GM18951 (cell line): ENCODE measurements around the gene CD58.

Experiments
- POLR2A ChIP-seq: IDR thresholded peaks from 4 replicates; pipeline ENCODE4 v1.6.1; 2011; ENCODE audit warnings: mild to moderate bottlenecking; ENCODE audit not compliant: insufficient read length, insufficient read depth; ENCODE audit errors: extremely low read depth
- in situ Hi-C: fragments of 300-500 bp; cut with MboI; formaldehyde crosslinking; loops from one replicate; pipeline ENCODE4 v1.12.0; 2022; ENCODE audit warnings: low sequenced_read_pairs, mixed read lengths, inconsistent platforms; ENCODE audit not compliant: unreplicated experiment

Gene CD58

GRCh38 chr1:116580446-116581322 is 9.9 kb upstream of the CD58 start:
- in situ Hi-C loops = loop anchor here (10.0 kb wide), 1 partner anchor 94 kb away; no protein-coding TSS in a partner anchor
- TF ChIP-seq POLR2A = no peak

GRCh38 chr1:116579259-116579875 is 8.5 kb upstream of the CD58 start:
- TF ChIP-seq POLR2A = no peak
- in situ Hi-C loops = loop anchor here (10.0 kb wide), 1 partner anchor 475 kb away; no protein-coding TSS in a partner anchor

DNA sequence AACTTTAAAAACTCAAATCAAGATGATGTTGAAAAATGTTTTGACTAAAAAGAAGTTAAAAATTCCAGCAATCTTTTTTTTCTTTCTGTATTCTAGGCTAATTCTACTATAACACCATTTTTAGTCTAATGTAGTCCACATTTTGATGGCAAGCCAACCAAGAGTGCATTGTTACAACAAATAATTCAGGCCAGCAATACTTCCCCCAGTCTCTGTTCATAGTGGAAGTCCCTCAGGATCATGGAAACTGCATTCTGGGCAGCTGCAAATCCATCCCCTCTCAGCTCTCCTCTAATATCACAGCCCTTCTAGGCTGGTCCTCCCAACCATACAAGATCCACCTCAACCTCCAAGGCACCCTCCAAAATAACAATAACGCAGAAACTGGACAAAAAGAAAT is 7.8 kb upstream of the CD58 start:
- in situ Hi-C loops = loop anchor here (10.0 kb wide), 1 partner anchor 476 kb away; no protein-coding TSS in a partner anchor
- no peak for TF ChIP-seq POLR2A

DNA sequence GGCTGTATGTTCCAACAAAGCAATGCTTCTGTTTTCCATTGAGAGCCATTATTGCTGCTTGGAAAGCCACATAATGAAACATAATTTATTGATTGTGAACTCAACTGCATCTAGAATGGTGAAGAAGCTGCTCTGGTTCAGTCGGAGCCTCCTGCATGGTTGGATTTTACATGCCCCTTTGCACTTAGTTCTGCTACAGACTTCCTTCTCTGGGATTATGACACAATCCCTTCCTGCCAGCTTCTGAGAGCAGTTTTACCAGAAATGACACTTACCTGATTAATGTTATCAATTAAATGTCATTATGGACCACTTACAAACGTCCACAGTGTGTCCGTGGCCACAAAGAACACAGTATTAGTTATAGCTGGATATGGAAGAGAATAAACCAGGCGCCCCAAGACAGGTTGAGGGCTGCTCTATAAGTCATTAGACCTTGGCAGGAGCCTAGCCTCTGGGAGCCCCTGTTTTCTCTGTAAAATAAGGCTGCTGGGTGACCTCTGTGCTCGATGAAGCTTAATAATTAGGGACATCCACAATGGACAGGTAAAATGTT is 7.0 kb upstream of the CD58 start:
- no peak for TF ChIP-seq POLR2A
- in situ Hi-C loops = loop anchor here (10.0 kb wide), 1 partner anchor 477 kb away; no protein-coding TSS in a partner anchor

- no peak for TF ChIP-seq POLR2A
- in situ Hi-C loops = loop anchor here (10.0 kb wide), 1 partner anchor 480 kb away; no protein-coding TSS in a partner anchor
Measured at GRCh38 chr1:116574581-116575291, 3.9 kb upstream of the CD58 start.

DNA sequence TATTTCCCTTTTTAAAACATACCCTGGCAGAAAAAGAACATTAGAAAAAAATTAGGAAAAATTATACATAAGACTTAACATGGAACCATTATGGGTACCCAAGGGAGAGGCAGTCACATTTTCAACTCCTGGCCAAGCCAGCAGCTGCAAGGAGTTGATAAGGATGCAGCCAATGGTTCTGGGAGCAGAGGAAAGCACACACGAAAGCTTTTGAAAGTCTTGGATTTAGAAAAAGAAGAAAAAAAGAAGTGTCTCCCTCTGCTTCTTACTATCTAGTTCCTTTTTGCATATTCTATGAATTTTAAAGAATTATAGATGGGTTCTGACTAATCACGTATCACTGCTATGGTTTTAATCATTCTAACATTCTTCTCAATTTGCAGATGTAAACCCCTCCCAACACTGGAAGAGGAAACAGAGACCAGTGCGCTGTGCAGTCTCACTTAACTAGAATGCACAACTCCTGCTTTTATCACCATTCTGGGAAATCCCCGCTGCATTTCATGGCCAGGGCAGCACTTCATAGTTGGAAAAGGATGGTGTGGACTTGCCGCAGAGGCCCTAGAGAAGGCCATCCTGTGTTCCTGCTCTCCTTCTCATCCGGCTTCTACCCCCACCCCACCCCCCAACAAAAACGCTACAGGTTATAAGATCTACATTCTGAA is 2.7 kb upstream of the CD58 start:
- TF ChIP-seq POLR2A = no peak
- in situ Hi-C loops = loop anchor here (10.0 kb wide), 1 partner anchor 481 kb away; no protein-coding TSS in a partner anchor

GRCh38 chr1:116572771-116573430 is 2.1 kb upstream of the CD58 start:
- no peak for TF ChIP-seq POLR2A
- in situ Hi-C loops = loop anchor here (10.0 kb wide), 1 partner anchor 482 kb away; no protein-coding TSS in a partner anchor

GRCh38 chr1:116572099-116572498 is 1.3 kb upstream of the CD58 start:
- in situ Hi-C loops = loop anchor here (10.0 kb wide), 1 partner anchor 483 kb away; no protein-coding TSS in a partner anchor
- no peak for TF ChIP-seq POLR2A

DNA sequence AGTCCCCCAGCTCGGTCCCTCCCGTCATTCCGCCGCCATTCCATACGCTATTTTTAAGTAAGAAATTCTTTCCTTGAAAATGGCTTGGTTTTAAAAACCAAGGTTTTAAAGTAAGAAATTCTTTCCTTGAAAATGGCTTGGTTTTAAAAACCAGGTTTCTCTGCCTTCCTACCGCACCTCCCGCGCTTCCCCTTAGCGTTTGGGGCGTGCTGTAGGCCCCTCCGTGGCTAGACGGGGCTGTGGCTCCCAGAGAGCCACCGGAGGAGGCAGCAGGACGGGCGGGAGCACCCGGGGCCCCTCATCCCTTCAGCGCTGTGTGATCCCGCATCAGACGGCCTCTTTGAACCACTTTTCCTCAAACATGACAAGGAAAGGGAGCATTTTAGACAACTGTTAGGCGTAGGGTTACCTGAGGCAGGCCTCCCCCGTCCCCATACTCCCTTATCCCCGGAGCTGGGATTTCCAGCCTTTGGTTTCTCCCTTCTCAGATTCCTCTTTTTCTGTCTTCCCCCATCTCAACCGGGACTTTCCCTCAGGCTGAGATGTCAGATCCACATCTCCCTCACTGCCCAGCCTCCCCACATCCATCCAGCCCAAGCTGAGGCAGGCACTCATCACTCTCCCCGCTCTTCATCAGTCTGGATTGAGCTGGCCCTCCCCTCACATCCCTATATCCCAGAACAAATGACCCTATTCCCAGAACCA is 541 bp upstream of the CD58 start:
- no peak for TF ChIP-seq POLR2A
- in situ Hi-C loops = loop anchor here (10.0 kb wide), 1 partner anchor 483 kb away; no protein-coding TSS in a partner anchor

- TF ChIP-seq POLR2A = no peak
- in situ Hi-C loops = loop anchor here (10.0 kb wide), 1 partner anchor 485 kb away; no protein-coding TSS in a partner anchor
Measured at GRCh38 chr1:116569776-116570357, 959 bp downstream of the CD58 start.

- TF ChIP-seq POLR2A = no peak
- in situ Hi-C loops = no loop called here
Measured at GRCh38 chr1:116569381-116569670, 1.5 kb downstream of the CD58 start.
